HuH-7 (cell line): Measurements from ENCODE around the gene LIPI.
"Not testable (repeated sequence)": the region's sequence is repeated elsewhere in the genome, so short reads cannot be mapped to it uniquely, and the experiment has no call there.

ENCODE experiments used
- DNase-seq: peaks from one replicate; pipeline ENCODE4 v3.0.0; 2011; ENCODE audit warnings: low spot score

LIPI gene

DNA sequence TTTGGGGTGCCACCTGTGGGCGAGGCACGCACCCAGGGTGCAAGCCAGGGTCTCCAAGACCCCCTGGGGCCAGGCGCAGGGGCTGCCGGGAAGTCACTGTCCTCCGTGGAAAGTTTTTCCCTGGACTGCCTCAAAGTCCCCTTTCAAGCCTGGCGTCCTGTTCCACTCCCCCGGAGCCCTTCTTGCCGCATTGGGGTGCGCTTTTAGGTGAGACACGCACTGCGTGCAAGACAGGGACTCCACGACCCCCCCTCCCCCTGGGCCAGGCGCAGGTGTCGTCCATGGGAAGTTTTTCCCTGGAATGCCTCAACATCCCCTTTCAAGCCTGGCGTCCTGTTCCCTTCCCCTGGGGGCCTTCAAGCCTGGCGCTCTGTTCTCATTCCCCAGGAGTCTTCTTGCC lies 137.1 kb downstream of the LIPI start:
- DNase-seq = no peak

DNA sequence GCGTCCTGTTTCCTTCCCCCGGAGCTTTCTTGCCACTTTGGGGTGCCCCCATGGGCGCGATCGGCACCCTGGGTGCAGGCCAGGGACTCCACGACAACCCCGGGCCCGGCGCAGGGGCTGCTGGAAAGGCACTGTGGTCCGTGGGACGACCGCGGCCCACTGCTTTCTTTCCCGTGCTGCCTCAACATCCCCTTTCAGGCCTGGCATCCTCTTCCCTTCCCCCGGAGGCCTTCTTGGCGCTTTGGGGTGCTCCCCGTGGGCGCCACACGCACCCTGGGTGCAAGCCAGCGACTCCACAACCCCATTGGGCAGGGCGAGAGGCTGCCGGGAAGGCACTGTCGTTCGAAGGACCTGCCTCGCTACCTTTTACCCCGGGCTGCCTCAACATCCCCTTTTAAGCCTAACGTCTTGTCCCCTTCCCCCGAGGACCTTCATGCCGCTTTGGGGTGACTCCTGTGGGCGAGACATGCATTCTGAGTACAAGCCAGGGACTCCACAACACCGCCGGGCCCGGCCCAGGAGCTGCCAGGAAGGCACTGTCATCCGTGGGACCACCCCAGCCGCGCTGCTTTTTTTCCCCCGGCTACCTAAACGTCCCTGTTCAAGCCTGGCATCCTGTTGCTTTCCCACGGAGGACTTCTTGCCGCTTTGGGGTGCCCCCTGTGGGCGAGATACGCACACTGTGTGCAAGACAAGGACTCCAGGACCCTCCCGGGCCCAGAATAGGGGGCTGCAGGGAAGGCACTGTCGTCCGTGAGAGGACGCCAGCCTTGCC lies 137.8 kb downstream of the LIPI start:
- DNase-seq = no peak

DNA sequence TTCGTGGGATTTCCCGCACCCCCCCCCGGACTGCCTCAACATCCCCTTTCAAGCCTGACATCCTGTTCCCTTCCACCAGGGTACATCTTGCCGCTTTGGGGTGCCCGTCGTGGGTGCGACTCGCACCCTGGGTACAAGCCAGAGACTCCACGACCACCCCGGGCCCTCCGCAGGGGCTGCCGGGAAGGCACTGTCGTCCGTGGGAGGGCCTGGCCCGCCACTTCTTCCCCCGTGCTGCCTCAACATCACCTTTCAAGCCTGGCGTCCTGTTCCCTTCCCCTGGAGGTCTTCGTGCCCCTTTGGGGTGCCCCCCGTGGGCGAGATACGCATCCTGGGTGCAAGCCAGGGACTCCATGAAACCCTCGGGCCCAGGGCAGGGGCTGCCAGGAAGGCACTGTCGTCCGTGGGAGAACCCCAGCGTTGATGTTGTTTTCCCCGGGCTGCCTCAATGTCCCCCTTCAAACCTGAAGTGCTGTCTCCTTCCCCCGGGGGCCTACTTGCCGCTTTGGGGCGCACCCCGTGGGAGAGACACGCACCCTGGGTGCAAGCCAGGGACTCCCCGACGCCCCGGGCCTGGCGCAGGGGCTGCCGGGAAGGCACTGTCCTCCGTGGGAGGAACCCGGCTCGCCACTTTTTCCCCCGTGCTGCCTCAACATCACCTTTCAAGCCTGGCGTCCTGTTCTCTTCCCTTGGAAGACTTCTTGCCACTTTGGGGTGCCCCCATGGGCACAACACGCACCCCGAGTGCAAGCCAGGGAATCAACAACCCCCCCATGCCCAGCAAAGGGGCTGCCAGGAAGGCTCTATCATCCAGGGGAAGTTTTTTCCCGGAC lies 138.6 kb downstream of the LIPI start:
- DNase-seq = no peak

DNA sequence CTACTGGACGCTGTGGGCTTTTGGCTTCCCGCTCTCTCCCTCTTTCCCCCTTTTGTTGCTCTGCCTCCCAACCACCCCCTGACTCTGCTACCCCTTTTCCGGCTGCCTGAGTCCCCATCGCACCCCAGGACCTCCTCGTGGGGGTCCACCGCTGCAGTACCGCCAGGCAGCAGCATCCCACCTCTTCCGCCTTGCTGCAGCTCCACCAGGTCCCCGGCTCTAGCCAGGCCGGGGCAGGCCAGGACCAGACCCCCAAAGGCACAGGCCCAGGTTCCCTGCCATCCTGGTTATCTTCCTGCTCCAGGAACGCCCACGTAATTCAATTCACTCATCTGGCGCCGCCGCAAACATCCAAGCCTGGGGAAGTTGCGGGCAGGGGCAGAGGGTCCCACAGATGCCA lies 139.8 kb downstream of the LIPI start:
- no peak for DNase-seq

DNA sequence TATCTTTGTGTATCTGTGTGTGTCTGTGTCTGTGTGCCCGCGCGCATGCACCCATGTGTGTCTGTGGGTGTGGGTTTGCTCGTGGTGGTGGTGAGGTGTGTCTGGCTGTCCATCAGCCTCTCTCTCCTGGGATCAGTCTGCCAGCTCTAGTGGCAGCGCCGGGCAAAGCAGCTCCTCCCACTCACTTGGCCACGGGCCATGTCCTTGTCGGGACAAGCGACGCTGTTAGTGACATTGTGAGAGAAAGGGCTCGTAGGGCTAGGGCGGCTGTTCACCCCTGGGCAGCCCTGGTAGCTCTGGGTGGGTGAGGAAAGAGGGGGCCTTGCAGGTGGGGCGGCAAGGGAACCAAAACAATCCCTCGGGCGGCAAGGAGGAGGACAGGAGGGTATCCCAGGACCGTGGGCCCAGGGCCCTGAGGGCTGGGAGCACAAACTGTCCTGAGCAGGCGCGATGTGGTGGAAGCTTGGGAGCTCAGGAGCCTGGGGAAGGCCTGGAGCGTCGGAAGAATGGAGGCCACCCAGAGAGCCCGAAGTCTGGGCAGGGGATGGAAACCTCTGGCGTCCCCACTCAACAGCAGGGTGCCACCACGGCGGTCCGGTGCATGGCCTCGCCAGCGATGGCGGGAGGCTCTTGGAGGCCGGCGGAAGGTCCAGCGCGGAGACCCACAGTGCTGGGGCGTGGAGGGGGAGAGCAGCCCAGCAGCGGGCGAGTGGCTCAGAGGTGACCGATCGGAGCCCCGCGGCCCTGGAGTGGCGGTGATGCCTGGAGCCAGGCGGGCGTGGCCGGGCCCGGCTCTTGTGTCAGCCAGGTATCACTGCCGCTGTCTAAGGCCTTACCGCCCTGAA lies 140.5 kb downstream of the LIPI start:
- DNase-seq = no peak

DNA sequence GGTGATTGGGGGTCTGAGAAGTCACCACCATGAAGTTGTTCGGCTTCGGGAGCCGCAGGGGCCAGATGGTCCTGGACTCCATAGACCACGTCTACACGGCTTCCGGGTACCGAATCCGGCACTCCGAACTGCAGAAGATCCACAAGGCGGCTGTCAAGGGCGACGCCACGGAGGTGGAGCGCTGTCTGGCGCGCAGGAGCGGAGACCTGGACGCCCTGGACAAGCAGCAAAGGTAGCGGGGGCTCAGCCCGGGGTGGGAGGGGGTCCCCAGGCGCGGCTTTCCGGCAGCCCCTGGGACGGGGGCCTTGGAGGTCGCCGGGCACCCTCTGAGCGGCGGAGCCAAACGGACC lies 146.5 kb downstream of the LIPI start:
- no peak for DNase-seq

DNA sequence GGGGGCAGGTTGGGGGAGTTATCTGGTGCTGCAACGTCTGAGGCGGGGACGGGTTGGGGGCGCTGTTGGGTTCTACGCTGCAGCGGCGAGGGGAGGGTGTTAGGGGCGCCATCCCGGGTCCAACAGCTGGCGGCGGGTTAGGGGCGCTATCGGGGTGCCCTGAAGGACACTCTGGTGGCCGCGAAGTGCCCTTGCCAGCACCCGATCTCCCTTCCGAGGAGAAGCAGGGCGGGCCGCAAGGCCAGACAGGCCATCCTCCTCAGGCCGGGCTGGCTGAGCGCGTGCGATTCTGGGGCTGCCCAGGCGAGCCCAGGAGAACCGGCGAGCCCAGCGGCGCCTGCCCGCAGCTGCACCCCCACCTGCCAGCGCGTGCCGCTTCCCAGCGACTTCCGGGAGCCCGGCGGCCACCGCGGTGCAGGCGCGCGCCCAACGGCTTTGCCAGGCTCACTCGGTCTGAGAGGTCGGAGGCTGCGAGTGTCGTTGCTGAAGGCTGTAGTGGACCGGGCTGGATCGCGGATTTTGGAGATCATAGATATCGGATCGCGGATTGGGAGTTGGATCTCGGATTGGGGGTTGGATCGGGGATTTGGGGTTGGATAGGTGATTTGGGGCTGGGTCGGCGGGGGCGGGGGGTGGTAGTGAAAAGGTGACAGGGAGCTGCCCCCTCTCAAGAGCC lies 147.0 kb downstream of the LIPI start:
- DNase-seq = not testable (repeated sequence)

DNA sequence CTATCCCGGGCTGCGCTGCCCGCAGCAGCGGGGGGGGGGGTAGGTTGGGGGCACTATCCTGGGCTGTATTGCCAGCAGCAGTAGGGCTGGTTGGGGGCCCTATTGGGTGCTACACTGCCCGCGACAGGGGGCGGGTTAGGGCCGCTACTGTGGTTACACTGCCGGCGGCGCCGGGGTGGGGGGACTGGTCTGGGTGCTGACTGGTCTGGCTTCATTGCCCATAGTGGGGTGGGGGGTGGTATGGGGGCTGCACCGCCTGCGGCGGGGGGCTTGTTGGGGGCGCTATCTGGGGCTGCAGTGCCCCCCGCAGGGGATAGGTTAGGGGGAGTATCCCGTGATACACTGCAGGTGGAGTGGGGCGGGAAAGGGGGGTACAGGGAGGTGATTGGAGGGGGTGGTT lies 148.1 kb downstream of the LIPI start:
- DNase-seq = not testable (repeated sequence)

DNA sequence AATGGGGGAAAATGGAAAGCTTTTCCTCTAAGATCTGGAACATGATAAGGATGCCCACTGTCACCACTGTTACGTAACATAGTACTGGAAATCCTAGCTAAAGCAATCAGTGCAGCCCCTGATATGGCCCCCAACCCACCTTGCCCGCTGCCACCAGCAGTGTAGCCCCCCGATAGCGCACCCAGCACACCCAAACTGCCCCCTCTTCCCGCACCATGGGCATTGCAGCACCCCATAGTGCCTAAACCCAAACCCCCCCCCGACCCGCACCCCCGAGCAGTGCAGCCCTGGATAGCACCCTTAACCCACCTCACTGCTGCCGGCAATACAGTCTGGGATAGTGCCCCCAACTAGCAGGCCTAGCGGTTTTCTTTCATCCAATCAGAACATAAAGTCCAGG lies 148.9 kb downstream of the LIPI start:
- DNase-seq = not testable (repeated sequence)

DNA sequence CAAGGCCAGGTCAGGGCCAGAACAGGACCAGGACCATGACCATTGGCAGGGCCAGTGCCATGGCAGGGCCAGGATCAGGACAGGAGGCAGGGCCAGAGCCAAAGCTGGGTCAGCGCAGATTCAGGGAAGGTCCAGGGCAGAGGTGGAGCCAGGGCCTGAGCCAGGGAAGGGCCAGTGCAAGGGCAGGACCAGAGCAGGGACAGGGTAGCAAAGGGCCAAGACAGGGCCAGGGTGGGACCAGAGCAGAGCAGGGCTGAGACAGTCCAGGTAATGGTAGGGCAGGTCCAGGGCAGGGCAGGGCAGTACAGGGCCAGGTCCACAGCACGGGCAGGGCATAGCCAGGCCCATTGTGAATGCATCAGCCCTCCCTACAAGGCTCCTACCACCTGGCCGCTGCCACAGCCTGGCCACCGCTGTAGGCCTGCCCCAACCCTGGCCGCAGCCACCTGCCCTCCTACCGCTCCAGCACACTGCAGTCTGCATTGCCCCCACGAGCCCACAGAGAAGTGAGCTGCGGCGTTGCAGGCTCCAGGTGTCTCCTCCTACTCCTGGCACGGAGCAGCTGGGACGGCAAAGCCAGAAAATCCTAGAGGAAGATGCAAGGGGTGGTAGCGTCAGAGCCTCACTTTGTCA lies 151.6 kb downstream of the LIPI start:
- not testable (repeated sequence) for DNase-seq
